ENCODE results near the gene NDUFAF2.
"Not testable (repeated sequence)": the region's sequence is repeated elsewhere in the genome, so short reads cannot be mapped to it uniquely, and the experiment has no call there.

NDUFAF2 gene

DNA sequence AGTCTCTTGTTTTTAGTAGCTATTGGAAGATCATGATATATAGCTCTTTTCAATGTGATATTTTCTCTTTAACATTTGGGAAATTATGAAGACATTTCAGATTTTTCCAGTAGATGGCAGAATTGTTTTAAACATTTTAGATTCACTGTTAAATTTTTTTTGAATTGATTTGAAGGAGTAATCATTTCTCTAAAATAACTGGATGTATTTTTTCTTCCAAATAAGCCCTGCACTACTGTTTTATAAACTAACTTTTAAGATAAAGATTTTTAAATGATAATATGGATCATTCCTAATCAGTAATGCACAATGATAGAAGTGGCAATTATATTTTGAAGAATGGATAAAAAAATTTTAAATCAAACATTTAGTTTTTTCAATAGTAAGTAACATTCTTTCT is 14.2 kb downstream of the NDUFAF2 start:
- H3K4me3 ChIP-seq (ENCODE audit: low read depth, low read length) = no peak overlapping the region
- DNase-seq (ENCODE audit: low read depth) = peak; percentile 52
- TF ChIP-seq, protein P1, sequence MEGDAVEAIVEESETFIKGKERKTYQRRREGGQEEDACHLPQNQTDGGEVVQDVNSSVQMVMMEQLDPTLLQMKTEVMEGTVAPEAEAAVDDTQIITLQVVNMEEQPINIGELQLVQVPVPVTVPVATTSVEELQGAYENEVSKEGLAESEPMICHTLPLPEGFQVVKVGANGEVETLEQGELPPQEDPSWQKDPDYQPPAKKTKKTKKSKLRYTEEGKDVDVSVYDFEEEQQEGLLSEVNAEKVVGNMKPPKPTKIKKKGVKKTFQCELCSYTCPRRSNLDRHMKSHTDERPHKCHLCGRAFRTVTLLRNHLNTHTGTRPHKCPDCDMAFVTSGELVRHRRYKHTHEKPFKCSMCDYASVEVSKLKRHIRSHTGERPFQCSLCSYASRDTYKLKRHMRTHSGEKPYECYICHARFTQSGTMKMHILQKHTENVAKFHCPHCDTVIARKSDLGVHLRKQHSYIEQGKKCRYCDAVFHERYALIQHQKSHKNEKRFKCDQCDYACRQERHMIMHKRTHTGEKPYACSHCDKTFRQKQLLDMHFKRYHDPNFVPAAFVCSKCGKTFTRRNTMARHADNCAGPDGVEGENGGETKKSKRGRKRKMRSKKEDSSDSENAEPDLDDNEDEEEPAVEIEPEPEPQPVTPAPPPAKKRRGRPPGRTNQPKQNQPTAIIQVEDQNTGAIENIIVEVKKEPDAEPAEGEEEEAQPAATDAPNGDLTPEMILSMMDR (conservative IDR thresholded peaks at IDR 0.05; ENCODE audit: low read depth, low read length) = peak; percentile 31

DNA sequence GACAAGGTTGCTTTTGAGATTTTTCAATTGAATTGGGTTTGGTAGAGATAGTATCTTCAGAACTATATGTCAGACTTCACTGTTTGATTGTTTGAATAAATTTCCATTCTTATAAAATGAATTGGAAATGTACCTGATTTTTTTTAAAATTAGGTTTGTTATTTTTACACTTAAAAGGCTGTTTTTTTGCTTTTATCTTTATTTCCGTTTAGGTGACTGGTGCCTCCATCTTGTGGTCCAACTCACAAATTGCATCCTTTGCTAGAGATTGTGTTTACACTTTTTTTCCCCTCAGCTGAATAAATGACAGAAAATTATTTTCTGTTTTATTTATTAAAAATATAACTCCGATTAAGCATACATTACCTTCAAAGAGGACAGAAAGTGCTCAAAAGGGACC is 15.6 kb downstream of the NDUFAF2 start:
- no peak overlapping the region for H3K4me3 ChIP-seq (ENCODE audit: low read depth, low read length)
- TF ChIP-seq, protein P1 (conservative IDR thresholded peaks at IDR 0.05; ENCODE audit: low read depth, low read length) = peak; percentile 63
- peak; percentile 63 for DNase-seq (ENCODE audit: low read depth)

DNA sequence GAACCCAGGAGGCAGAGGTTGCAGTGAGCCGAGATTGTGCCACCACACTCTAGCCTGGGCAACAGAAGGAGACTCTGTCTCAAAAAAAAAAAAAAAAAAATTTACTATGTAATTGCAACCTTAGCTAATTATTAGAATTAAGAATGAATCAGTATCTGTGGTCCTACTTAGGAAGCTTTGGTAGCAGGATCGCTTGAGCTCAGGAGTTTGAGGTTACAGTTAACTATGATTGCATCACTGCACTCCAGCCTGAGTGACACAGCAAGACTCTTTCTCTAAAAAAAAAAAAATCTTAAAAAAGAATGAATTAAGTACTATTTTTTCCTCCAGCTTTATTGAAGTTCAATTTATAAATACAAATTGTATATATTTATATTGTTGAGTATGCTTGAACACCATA is 16.7 kb downstream of the NDUFAF2 start:
- H3K4me3 ChIP-seq (ENCODE audit: low read depth, low read length) = no peak overlapping the region
- TF ChIP-seq, protein P1 (conservative IDR thresholded peaks at IDR 0.05; ENCODE audit: low read depth, low read length) = no peak
- DNase-seq (ENCODE audit: low read depth) = peak; percentile 81

DNA sequence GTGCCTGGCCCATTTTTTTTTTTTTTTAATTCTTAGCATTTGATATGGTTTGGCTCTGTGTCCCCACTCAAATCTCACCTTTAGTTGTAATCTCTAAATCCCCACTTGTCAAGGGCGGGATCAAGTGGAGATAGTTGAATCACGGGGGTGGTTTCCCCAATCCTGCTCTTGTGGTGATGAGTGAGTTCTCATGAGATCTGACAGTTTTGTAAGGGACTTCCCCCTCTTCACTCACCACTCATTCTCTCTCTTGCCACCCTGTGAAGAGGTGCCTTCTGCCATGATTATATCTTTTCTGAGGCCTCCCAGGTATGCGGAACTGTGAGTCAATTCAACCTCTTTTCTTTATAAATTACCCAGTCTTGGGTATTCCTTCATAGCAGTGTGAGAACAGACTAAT is 27.2 kb downstream of the NDUFAF2 start:
- H3K4me3 ChIP-seq (ENCODE audit: low read depth, low read length) = no peak overlapping the region
- TF ChIP-seq, protein P1 (conservative IDR thresholded peaks at IDR 0.05; ENCODE audit: low read depth, low read length) = no peak
- DNase-seq (ENCODE audit: low read depth) = no peak

DNA sequence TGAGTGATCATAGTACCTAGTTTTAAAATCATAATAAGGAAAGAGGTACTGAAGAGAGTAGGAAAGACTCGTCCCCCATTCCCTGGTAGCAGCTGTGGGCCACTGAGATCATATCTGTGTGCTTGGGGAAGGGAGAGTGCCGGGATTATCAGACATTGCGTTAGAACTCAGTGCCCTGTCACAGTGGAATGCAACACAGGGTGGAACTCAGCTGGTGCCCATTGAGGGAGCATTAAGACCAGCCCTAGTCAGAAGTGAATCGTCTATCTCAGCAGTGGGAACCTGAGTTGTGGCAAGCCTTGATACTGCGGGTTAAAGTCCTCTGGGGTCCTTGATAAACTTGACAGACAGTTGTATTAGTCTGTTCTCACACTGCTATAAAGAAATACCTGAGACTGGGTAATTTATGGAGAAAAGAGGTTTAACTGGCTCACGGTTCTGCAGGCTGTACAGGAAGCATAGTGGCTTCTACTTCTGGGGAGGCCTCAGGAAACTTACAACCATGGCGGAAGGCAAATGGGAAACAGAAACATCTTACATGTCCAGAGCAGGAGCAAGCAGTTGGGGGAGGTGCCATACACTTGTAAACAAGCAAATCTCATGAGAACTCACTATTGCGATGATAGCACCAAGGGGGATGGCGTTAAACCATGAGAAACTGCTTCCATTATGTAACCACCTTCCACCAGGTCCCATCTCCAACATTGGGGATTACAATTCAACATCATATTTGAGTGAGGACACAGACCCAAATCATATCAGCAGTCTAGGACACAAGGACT is 33.1 kb downstream of the NDUFAF2 start:
- no peak for DNase-seq (ENCODE audit: low read depth)
- no peak overlapping the region for H3K4me3 ChIP-seq (ENCODE audit: low read depth, low read length)
- TF ChIP-seq, protein P1 (conservative IDR thresholded peaks at IDR 0.05; ENCODE audit: low read depth, low read length) = no peak

DNA sequence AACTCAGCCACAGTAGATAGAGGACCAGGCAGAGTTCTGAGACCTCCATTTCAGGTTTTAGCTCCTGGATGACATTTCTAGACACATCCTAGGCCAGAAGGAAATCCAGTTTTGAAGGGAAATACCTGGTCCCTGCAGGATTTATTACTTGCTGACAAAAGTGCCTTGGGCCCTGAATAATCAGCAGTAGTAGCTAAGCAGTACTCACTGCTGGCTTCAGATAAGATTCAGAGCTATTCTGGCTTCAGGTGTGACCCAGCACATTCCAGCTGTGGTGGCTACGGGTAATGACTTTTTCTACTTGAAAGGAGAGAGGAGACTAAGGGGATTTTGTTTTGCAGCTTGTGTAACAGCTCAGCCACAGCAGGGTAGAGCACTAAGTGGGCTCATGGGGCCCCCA is 34.0 kb downstream of the NDUFAF2 start:
- no peak for DNase-seq (ENCODE audit: low read depth)
- TF ChIP-seq, protein P1 (conservative IDR thresholded peaks at IDR 0.05; ENCODE audit: low read depth, low read length) = no peak

DNA sequence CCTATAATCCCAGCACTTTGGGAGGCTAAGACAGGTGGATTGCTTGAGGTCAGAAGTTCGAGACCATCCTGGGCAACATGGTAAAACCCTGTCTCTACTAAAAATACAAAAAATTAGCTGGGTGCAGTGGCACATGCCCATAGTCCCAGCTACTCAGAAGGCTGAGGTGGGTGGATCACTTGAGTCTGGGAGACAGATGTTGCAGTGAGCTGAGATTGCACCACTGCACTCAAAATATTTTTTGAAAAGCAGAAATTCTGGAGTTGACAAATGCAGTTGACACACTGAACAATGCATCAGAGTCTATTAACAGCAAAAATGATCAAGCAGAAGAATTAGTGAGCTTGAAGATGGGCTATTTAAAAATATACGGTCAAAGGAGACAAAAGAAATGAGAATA is 35.5 kb downstream of the NDUFAF2 start:
- no peak for DNase-seq (ENCODE audit: low read depth)
- TF ChIP-seq, protein P1 (conservative IDR thresholded peaks at IDR 0.05; ENCODE audit: low read depth, low read length) = no peak
- no peak overlapping the region for H3K4me3 ChIP-seq (ENCODE audit: low read depth, low read length)

More for the DNA sequence above, 34.0 kb downstream of the NDUFAF2 start:
- H3K4me3 ChIP-seq (ENCODE audit: low read depth, low read length) = no peak overlapping the region

DNA sequence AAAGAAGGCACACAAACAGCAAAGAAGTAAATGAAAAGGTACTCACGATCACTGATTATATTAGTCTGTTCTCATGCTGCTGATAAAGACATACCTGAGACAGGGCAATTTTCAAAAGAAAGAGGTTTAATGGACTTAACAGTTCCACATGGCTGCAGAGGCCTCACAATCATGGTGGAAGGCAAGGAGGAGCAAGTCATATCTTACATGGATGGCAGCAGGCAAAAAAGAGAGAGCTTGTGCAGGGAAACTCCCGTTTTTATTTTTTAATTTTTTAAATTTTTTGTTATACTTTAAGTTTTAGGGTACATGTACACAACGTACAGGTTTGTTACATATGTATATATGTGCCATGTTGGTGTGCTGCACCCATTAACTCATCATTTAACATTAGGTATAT is 37.1 kb downstream of the NDUFAF2 start:
- DNase-seq (ENCODE audit: low read depth); H3K4me3 ChIP-seq (ENCODE audit: low read depth, low read length): not testable (repeated sequence)
